HG02852 (cell line): ENCODE measurements around the gene KCNJ1.

ENCODE experiments used
- ATAC-seq: cut with Tn5 transposase; IDR thresholded peaks from one replicate; pipeline ENCODE4 v1.9.1; 2021; ENCODE audit warnings: mild to moderate bottlenecking, moderate library complexity; ENCODE audit not compliant: unreplicated experiment

KCNJ1 gene

GRCh38 chr11:128824191-128825049 is 42.7 kb downstream of the KCNJ1 start:
- ATAC-seq: no peak

DNA sequence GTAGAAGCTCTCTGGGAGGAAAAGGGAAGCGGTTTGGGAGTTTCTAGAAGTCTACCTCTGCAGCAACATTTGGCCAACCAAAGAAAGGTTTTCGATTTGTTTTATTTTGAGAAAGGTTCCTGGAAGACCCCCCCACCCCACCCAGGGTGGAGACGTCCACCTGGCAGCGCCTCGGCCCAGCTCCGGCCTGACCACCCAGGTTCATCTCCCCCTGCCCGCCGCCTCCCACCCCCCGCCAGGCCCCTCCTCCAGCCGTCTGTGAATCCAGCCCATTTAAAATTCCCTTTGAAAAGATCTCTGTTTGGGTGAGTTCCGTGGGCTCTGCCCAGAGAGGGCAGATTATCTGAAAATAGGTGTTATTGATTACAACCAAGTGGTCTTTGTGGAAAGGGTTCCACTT is 43.3 kb downstream of the KCNJ1 start:
- ATAC-seq: no peak

DNA sequence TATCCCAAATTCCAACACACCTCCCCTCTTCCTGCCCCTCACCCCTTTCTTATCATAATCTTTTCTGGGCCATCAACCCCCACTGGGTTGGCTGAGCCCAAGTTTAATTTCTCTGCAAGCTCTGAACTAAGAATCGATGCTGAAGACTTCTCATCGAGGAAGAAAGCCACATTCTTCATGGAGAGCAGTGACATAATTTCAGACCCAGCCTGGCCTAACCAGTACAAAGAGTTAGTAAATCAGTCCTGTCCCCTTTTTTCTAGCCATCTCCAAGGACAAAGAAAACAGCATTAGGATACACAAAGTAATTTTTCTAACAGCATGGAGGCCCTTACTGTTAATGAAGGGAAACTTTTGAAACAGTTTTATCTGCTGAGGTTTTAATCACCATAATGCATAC is 45.0 kb downstream of the KCNJ1 start:
- ATAC-seq: no peak

GRCh38 chr11:128821556-128821955 is 45.5 kb downstream of the KCNJ1 start:
- no peak for ATAC-seq

DNA sequence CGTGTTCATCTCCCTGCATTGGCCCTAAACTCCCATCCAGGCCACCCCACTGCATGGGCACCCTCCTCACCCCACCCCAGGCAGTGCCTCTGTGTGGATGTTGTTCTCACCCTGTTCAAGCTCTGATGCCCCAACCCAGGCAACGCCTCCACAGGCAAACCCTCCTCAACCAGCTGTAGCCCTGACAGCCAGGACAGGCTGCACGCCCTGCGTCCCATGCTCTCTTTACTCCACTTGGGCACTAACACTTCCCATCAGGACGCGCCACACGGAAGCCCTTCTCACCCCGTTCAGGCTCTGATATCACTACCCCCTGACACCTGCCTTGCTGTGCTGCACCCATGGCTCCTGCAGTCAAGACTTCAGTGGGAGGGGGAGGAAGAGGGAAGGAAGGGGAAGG is 47.9 kb downstream of the KCNJ1 start:
- ATAC-seq: no peak

GRCh38 chr11:128814856-128815705 is 52.0 kb downstream of the KCNJ1 start:
- ATAC-seq: no peak

DNA sequence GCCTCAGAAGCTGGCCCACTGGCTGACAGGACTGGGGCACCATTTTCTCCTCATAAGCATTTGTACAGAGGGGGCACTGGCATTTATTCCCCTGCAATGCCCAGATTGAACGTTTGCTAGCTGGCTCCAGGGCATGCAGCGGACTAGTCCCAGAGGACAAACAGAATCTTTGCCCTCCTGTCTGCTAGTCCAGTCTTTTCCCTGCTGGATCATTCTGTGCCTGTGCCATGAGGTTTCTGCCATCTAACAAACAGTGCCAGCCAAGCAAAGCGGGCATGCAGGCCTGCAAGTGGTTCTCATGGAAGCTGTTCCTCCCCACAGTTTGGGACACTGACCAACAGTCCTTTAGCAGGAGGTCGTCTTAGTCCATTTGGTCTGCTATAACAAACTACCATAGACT is 53.4 kb downstream of the KCNJ1 start:
- ATAC-seq: no peak

- ATAC-seq: no peak
These were observed 56.1 kb downstream of the KCNJ1 start for GRCh38 chr11:128810784-128811514.

GRCh38 chr11:128809128-128809527 is 58.0 kb downstream of the KCNJ1 start:
- ATAC-seq: no peak

DNA sequence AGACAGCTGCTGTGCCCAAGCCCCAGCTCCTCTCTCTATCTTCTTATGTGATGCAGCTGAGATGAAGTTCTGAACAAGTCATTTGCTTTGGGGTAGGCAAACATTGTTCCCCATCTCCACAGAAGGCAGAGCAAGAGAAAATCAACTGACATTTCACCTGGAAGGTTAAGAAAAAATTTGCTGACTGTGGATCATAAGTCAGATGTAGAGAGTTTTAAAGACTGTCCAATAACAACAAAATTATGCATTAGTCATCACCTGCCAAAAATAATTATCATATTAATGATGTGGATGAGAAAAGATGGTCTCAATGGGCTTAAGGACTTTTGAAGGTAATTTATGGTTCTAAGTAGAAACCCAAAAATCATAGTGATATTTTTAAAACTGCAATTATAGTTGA is 59.2 kb downstream of the KCNJ1 start:
- ATAC-seq: no peak

DNA sequence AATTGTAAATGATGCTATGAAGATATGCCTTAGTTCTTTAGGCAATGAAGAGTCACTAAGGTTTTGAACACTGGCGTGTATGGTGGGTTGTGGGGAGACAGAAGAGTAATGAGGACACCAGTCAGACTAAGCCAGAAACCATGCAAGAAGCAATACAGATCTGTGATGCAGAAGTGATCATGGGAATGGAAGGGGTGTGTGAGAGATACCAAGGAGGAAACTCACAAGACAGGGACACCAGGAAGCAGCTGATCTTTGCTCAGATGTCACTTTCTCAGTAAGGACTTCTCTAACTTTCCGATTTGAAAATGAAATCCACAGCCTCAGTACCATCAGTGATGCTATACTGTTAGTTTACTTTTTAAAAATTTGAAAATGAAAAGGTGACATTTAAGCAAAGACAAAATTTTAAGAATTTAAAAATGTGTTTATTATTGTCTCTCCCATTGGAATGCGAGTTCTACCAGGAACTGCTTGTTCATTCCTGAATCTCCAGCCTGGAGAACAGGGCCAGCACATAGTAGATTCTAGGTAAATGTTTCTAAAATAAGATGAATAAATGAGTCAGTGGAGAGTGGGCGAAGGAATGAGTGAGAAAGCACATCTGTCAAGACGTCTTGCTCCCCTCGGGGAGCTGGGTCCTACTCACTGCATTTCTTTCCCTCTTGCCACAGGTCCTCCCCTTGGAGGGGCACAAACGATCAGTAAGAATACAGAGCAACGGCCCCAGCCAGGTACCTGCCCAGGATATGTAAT is 60.4 kb downstream of the KCNJ1 start:
- ATAC-seq: no peak

- ATAC-seq: no peak
These were observed 62.6 kb downstream of the KCNJ1 start for GRCh38 chr11:128804481-128804880.

- ATAC-seq: no peak
These were observed 63.4 kb downstream of the KCNJ1 start for GRCh38 chr11:128803449-128804245.

DNA sequence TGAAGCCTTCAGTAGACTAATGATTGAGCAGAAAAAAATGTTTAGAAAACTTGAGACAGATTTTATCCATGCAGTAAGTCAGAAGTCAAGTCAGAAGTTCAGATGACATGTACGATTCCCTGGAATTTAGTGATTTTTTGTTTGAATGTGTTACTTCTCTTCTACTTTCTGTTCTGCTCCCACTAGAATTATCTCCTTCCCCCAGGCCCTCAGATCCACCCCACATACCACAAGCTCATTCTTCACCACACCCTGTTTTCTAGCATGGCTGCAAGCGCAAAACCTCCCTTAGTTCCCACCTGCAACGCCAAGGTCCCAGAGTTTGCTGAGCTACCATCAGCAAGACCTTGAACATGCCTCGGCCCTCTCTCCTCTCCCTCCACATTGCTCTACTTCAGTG is 64.1 kb downstream of the KCNJ1 start:
- no peak for ATAC-seq

- ATAC-seq: no peak
These were observed 64.6 kb downstream of the KCNJ1 start for GRCh38 chr11:128802358-128802981.

DNA sequence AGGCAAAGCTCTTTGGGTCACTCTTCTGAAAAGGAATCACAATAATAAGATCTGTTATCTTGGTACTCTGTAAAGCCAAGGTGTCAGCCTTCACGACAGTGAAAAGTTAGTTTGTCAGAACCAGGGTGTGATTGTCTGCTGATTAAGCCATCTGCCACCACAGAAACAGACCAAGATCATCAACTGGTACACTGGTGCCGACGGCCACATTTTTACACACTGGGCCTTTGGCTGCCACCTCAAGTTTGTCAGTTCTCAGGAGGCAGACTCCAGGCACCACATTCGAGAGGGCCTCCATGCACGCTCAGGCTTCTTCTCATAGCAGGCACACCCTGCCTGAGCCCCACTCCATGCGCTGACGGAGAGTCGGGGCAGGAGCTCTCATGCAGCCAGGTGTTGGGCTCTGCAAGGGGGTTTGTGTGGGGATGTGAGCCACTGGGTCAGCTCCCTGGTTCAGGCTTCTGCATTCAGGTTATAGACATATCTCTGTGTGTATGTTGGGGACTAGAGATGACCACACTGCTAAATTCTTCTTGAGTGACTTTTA is 66.2 kb downstream of the KCNJ1 start:
- no peak for ATAC-seq

- peak; percentile 99 for ATAC-seq
These were observed 70.8 kb downstream of the KCNJ1 start for GRCh38 chr11:128796270-128796669.

DNA sequence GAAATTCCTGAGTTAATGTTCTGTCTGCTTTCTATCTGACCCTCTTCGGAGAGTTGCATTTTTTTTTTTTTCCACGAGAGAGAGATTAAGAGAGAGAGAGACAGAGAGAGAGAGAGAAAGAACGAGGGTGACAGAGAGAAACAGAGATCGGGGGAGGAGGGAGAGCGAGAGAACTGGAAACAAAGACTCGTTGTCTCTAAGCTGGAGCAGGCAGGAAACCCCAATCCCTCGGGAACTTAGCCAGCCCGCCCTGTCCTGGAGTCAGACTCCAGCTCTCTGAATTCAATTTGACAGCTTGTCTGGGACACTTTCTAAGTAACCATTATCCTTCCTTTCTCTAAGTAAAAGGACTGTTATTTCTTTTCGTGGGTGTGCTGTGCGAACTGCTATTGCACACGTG is 76.9 kb downstream of the KCNJ1 start:
- no peak for ATAC-seq

GRCh38 chr11:128789497-128790150 is 77.5 kb downstream of the KCNJ1 start:
- no peak for ATAC-seq
